Pancreas (tissue), 10 donors: ENCODE data around the gene LSR. TPM values are rescaled to one million over a fixed set of nuclear protein-coding genes. Genes with fewer than 3 reads are reported as not detected.

Source experiments
- ATAC-seq, 4 donors: fragments of 200-7000 bp; cut with Tn5 transposase; one replicate each; pipeline versions ENCODE4 v1.8.0 to v1.9.1; 2020; ENCODE audit warnings: mild to moderate bottlenecking in 4 of 4, moderate library complexity in 4 of 4
- DNase-seq, 6 donors: peaks; one replicate each; pipeline ENCODE4 v3.0.0-alpha.2; 2020
- FAIRE-seq: peaks from 2 replicates; lab custom pipeline; 2012; peaks lifted over from hg19 to GRCh38; lab: Jason Lieb, UNC
- H3K27ac ChIP-seq, 4 donors: fragments of 200-600 bp; sonication (generic); 1 replicate in 3 of 4; 2 replicates in 1 of 4; pipeline versions ENCODE4 v1.5.0 to v1.8.0; 2020
- H3K27me3 ChIP-seq, 4 donors: fragments of 200-600 bp; one replicate each; pipeline ENCODE4 v1.8.0; 2021
- H3K36me3 ChIP-seq, 3 donors: fragments of 200-600 bp; sonication (generic) in 1 of 3; one replicate each; pipeline versions ENCODE4 v1.5.0 to v1.8.0; 2020 to 2021
- H3K4me1 ChIP-seq, 3 donors: fragments of 200-600 bp; one replicate each; pipeline ENCODE4 v1.8.0; 2021
- H3K4me3 ChIP-seq, 4 donors: fragments of 200-600 bp; sonication (generic) in 2 of 4; one replicate each; pipeline versions ENCODE4 v1.5.0 to v1.8.0; 2020 to 2021
- H3K9me3 ChIP-seq, 4 donors: fragments of 200-600 bp; one replicate each; pipeline ENCODE4 v1.8.0; 2021
- WGBS, 2 donors: extraction: QIAGEN DNeasy Blood & Tissue Kit; methylation state at CpG; one replicate each; pipeline ENCODE4 v1.1.7; 2013; 5-methylcytosine and 5-hydroxymethylcytosine counted together
- intact Hi-C, 3 donors: fragments of 100-400 bp; cut with DNase I; formaldehyde crosslinking; loops; one replicate each; pipeline versions ENCODE4 v1.11.1 to v1.14.2; 2022
- polyA plus RNA-seq, 2 donors: library from polyadenylated mRNA; stranded (reverse); fragments of 200-250 nt; gene quantifications; one replicate each; pipeline ENCODE4 v1.2.3, GENCODE V29; 2013
- total RNA-seq, 6 donors: library from RNA; stranded (reverse); fragmentation: NEBNext Ultra II Directional in 4 of 6; extraction: Animal tissue kit (Norgen Biotek cat#: 25700) in 4 of 6; gene quantifications; one replicate each; pipeline versions ENCODE4 v1.2.1 to v1.2.4, GENCODE V29; 2021 to 2023
- TF ChIP-seq, protein P1 (sequence below), 4 donors: fragments of 200-600 bp; sonication (generic) in 3 of 4; IDR thresholded peaks; one replicate each; pipeline versions ENCODE4 v1.5.0 to v1.8.0; 2021; ENCODE audit warnings: antibody characterized with exemption in 4 of 4
- donor health status: healthy with polysubstance abuse.
- donor health status: DM: no; HTN: no; CAD: no; lungs with moderate emphysema.
- donor health status: DM: no; HTN: no; CAD: no.
- donor health status: control.
- donor health status: control.
- donor health status: Bipolar disorder and iron deficiency.
- donor health status: DM: yes; HTN: yes; CAD: no.
- donor health status: DM: no; HTN: no; CAD: no.
- donor health status: DM: no; HTN: no; CAD: no.
- donor health status: DM: yes; HTN: yes; CAD: no.

LSR gene
- total and polyA plus RNA-seq, 8 donors = 46.1 to 103 (median 66.9) TPM

DNA sequence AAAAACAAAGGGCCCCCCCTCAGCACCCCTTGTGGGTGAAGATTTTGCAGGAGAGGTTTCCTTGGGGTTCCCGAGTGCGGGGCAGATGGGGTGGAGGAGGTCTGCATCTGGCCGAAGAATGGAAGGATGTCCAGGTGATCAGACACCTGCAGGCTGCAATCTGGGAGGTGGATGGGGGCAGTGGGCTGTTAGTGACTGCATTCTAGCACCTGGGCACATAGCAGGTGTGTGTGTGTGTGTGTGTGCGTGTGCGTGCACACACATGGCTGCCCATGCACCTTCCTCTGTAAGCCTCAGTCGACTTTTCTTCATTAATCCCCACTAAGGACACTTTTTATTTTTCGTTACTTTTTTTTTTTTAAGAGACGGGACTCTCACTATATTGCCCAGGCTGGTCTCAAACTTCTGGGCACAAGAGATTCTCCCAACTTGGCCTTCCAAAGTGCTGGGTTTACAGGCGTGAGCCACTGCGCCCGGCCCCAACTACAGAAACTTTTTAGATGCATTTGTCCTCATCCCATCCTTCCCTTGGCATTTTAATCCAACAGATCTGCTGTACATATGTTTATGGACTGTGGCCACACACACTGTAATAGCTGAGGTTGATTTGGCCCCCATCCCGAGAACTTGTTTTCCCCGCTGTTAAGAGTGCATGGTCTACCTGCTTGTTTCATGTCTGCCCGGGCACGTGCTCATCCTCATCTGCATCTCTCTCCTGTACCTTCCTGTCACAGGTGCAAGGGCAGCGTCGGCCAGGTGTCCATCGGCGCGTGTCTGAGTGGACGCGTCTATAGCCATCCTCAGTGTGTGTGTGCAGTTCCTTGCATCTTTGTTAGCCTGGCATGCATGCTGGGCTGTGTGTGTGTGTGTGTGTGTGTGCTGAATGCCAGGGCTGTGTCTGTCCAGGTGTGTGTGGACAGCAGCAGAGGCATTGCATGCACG, 43.9 kb downstream of the LSR start:
- Histone ChIP-seq H3K9me3 (no peaks in the 10 kb centered on the region), H3K4me3 (no peak overlapping the region), H3K27ac (no peak overlapping the region), H3K27me3 (no peaks in the 10 kb centered on the region), H3K4me1 (no peaks in the 10 kb centered on the region), H3K36me3 (no peaks in the 10 kb centered on the region)
- DNase-seq (no peak), ATAC-seq (no peak), FAIRE-seq (no peak)
- intact Hi-C loops = no loop called here
- TF ChIP-seq, protein P1, sequence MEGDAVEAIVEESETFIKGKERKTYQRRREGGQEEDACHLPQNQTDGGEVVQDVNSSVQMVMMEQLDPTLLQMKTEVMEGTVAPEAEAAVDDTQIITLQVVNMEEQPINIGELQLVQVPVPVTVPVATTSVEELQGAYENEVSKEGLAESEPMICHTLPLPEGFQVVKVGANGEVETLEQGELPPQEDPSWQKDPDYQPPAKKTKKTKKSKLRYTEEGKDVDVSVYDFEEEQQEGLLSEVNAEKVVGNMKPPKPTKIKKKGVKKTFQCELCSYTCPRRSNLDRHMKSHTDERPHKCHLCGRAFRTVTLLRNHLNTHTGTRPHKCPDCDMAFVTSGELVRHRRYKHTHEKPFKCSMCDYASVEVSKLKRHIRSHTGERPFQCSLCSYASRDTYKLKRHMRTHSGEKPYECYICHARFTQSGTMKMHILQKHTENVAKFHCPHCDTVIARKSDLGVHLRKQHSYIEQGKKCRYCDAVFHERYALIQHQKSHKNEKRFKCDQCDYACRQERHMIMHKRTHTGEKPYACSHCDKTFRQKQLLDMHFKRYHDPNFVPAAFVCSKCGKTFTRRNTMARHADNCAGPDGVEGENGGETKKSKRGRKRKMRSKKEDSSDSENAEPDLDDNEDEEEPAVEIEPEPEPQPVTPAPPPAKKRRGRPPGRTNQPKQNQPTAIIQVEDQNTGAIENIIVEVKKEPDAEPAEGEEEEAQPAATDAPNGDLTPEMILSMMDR (IDR thresholded peaks at IDR 0.05) = no peak
- 62 to 67% methylated on average over 23 of the region's 23 CpGs for WGBS, 2 donors

DNA sequence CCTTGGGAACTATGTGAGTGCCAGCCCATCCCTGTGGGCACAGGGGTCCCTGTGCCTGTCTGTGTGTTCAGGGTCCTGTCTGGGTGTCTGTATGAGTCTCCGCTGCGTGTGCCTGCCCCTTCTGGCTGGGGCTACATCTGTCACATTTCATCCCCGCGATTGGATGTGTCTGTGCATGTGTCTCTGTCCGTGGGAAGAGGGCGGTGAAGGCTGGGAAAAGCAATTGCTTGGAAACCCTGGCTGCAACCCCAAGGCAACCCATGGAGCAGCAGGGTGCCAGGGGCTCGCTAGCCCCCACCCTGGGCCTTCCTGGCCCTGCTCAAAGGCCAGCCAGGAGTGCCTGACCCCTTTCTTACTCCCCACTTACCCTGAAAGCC, 44.5 kb downstream of the LSR start:
- H3K27ac ChIP-seq = no peak overlapping the region
- H3K4me1 ChIP-seq = no peaks in the 10 kb centered on the region
- no peaks in the 10 kb centered on the region for H3K9me3 ChIP-seq
- 39 to 43% methylated on average over 7 of the region's 7 CpGs for WGBS, 2 donors
- ATAC-seq = no peak
- no peaks in the 10 kb centered on the region for H3K27me3 ChIP-seq
- H3K36me3 ChIP-seq = no peaks in the 10 kb centered on the region
- FAIRE-seq = no peak
- TF ChIP-seq, protein P1 (IDR thresholded peaks at IDR 0.05) = no peak
- DNase-seq = no peak
- intact Hi-C loops = no loop called here
- no peak overlapping the region for H3K4me3 ChIP-seq

DNA sequence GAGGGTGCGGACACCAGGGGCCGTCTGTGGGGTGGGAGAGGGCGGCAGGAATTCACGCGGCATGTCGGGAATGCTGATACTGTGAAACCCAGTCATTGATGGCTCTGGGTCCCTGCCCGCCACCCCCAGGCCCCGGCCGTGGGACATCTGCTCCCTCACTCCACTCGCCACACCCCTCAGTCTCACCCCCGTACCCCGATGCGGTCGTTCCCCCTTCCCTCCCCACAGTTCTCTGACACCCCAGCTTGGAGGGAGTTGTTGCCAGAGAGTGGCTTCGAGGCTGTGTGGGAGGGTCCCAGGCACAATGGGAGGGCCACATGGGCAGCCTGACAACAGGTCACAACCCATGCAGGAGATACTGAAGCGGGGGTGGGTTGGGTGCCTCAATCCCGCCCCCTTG, 45.0 kb downstream of the LSR start:
- ATAC-seq = no peak
- Histone ChIP-seq H3K36me3 (no peaks in the 10 kb centered on the region), H3K27me3 (no peaks in the 10 kb centered on the region), H3K27ac (no peak overlapping the region), H3K4me1 (no peaks in the 10 kb centered on the region), H3K4me3 (no peak overlapping the region), H3K9me3 (no peaks in the 10 kb centered on the region)
- DNase-seq = no peak
- no peak for FAIRE-seq
- intact Hi-C loops = no loop called here
- 35 to 47% methylated on average over 17 of the region's 17 CpGs for WGBS, 2 donors
- TF ChIP-seq, protein P1 (IDR thresholded peaks at IDR 0.05) = no peak

DNA sequence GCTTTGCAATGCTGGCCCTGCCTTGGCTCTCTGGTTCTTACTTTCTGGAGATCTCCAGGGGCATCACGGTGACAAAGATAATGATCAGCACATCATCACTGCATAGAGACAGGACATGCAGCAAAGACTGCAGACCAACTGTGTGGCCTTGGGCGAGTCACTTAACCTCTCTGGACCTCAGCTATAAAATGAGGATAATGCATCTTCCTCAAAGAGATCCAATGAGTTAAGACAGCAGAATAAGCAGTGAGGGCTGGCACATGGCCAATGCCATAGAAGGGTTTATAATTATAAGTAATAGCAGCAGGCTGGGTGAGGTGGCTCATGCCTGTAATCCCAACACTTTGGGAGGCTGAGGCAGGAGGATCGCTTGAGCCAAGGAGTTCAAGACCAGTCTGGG, 45.5 kb downstream of the LSR start:
- ATAC-seq (no peak), DNase-seq (no peak), FAIRE-seq (no peak)
- Histone ChIP-seq H3K27ac (no peak overlapping the region), H3K9me3 (no peaks in the 10 kb centered on the region), H3K4me3 (no peak overlapping the region), H3K27me3 (no peaks in the 10 kb centered on the region), H3K36me3 (no peaks in the 10 kb centered on the region), H3K4me1 (no peaks in the 10 kb centered on the region)
- intact Hi-C loops = no loop called here
- TF ChIP-seq, protein P1 (IDR thresholded peaks at IDR 0.05) = no peak
- WGBS, 2 donors = 65 to 73% methylated on average over 3 of the region's 3 CpGs
